HL-60 (cell line): Measurements from ENCODE around the gene ZFYVE28.

Experiments
- DNase-seq, 2 experiments: peaks; one replicate each; pipeline ENCODE4 v3.0.0-alpha.2; 2010 to 2020; ENCODE audit warnings: low read depth in 1 of 2, low spot score in 1 of 2
- H3K27ac ChIP-seq: fragments of 250-450 bp; sonication (Bioruptor Pico); replicated peaks from 2 replicates; pipeline ENCODE4 v1.5.1; 2020; ENCODE audit warnings: mild to moderate bottlenecking, moderate library complexity
- H3K27me3 ChIP-seq: fragments of 250-450 bp; sonication (Bioruptor Pico); 2 replicates; pipeline ENCODE4 v1.5.1; 2021; ENCODE audit warnings: mild to moderate bottlenecking, moderate library complexity; ENCODE audit not compliant: insufficient read depth, poor library complexity, severe bottlenecking
- H3K4me3 ChIP-seq: replicated peaks from 2 replicates; pipeline ENCODE4 v1.5.1; 2011; ENCODE audit warnings: mild to moderate bottlenecking, control low read depth, low read length; ENCODE audit not compliant: insufficient read depth
- CTCF ChIP-seq: IDR thresholded peaks from one replicate; pipeline ENCODE4 v1.5.1; 2011; ENCODE audit warnings: low read length, control low read depth, inconsistent platforms; ENCODE audit not compliant: insufficient read depth
- GABPA ChIP-seq: IDR thresholded peaks from 2 replicates; pipeline ENCODE4 v1.6.1; 2012; ENCODE audit warnings: low read depth
- POLR2AphosphoS5 ChIP-seq: IDR thresholded peaks from 2 replicates; pipeline ENCODE4 v1.6.1; 2012; ENCODE audit warnings: low read depth
- REST ChIP-seq: IDR thresholded peaks from 2 replicates; pipeline ENCODE4 v1.6.1; 2012; ENCODE audit warnings: low read depth; ENCODE audit not compliant: insufficient replicate concordance
- SPI1 ChIP-seq: IDR thresholded peaks from 2 replicates; pipeline ENCODE4 v1.6.1; 2012; ENCODE audit warnings: low read depth, mild to moderate bottlenecking, borderline replicate concordance

Gene ZFYVE28

GRCh38 chr4:2427383-2428334 lies 9.2 kb upstream of the ZFYVE28 start:
- TF ChIP-seq POLR2AphosphoS5 (no peak), SPI1 (no peak), REST (no peak), GABPA (no peak)
- H3K4me3 ChIP-seq: no peak overlapping the region
- no peak for DNase-seq
- H3K27me3 ChIP-seq: no peaks in the 10 kb centered on the region
- H3K27ac ChIP-seq: no peak overlapping the region

DNA sequence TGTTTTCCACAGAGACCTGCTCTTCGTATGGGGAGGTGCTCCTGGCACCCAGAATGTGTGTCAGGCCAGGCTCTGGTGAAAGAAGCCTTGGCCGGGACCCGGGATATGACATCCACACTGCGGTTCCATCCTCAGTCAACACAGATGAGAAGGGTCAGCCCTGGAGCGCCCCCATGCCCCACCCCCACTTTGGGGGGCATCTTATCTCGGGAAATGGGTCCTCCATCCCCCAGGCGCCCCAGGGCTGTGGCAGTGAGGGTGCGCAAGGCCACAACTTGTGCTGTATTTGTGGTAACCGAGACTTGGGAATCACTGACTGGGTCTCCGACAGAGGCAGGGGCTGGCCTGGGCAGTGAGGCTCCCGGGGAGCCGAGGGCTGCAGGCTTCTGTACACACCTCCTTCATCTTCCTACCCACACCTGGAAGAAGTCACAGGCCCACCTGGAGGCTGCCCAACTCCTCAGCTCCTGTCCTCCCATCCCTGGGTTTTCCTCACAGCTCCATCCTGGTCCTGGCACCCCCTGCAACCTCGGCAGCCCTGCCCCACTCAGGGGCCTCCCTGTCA lies 8.3 kb upstream of the ZFYVE28 start:
- TF ChIP-seq REST: no peak
- no peak for TF ChIP-seq GABPA
- TF ChIP-seq POLR2AphosphoS5: no peak
- TF ChIP-seq CTCF: no peak
- H3K27me3 ChIP-seq: no peaks in the 10 kb centered on the region
- no peak overlapping the region for H3K27ac ChIP-seq
- DNase-seq: no peak
- H3K4me3 ChIP-seq: no peak overlapping the region

GRCh38 chr4:2426069-2426397 lies 7.6 kb upstream of the ZFYVE28 start:
- no peak overlapping the region for H3K4me3 ChIP-seq
- H3K27ac ChIP-seq: no peak overlapping the region
- no peak for TF ChIP-seq REST
- TF ChIP-seq SPI1: no peak
- no peak for TF ChIP-seq POLR2AphosphoS5
- no peak for TF ChIP-seq CTCF
- TF ChIP-seq GABPA: no peak
- DNase-seq: no peak
- H3K27me3 ChIP-seq: no peaks in the 10 kb centered on the region
